DMS79 (cell line): Measurements from ENCODE around the gene ZNF865.

ENCODE experiments used
- DNase-seq: peaks from one replicate; lab custom pipeline; 2025; lab: John Stamatoyannopoulos, UW

Gene ZNF865

DNA sequence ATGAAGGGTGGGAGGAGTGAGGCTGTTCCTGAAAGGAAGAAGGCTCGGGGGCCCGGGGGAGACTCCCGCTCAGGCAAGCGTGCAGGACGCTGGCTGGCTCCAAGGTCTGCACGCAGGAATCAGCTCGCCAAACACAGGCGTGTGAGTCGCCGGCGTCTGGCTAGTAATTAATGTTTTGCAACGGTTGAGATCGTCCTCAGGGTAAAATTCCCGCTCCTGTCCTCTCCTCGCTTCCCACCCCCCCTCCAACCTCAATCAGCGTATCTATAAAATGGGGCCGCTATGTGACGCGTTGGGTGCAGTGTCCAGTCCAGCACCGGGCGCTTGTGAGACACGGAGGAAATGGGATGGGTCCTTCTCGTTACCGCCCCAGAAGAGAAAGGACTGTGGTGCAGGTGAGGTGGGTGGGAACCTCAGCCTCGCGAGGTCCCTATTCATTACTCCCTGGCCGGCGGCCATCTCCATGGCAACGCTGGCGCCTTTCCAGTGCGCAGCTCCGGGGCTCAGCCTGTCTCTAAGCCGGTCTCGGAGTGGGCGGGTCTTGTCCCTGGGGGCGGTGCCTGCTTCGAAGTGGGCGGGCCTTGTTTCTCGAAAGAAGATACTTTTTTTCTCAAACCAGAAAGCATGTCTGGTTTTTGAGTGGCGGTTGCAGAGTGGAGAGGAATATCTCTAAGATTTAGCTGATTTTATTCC, 18.3 kb upstream of the ZNF865 start:
- peak; percentile 89 for DNase-seq

DNA sequence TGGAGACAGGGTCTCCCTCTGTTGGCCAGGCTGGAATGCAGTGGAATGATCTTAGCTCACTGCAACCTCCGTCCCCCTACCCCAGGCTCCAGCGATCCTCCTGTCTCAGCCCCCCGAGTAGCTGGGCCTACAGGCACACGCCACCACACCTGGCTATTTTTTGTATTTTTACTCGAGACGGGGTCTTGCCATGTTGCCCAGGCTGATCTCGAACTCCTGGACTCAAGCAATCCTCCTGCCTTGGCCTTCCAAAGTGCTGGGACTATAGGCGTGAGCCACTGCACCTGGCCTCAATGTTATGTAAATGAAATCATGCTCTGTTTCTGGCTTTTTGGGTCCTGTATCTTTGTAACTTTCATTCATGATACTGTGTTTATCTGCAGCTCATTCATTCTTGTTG, 16.7 kb upstream of the ZNF865 start:
- no peak for DNase-seq

DNA sequence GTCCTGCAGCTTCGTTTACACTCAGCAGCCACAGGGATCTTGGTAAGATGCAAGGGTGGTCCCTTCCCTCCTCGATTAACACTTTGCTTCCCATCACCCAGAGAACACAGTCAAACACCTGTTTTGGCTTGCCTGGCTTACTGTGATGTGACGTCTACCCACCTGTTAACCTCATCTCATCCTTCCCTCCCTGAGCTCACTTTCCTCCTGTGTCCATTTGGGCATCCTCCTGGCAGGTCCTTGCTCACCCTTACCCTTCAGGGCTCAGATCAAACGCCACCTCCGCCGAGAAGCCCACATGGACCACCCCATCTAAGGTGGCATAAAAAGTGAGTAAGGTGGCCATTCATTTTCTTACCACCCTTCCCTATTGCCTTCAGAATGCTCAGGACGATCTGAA, 15.3 kb upstream of the ZNF865 start:
- no peak for DNase-seq

- no peak for DNase-seq
Measured at GRCh38 chr19:55590617-55591016, 14.8 kb upstream of the ZNF865 start.

DNA sequence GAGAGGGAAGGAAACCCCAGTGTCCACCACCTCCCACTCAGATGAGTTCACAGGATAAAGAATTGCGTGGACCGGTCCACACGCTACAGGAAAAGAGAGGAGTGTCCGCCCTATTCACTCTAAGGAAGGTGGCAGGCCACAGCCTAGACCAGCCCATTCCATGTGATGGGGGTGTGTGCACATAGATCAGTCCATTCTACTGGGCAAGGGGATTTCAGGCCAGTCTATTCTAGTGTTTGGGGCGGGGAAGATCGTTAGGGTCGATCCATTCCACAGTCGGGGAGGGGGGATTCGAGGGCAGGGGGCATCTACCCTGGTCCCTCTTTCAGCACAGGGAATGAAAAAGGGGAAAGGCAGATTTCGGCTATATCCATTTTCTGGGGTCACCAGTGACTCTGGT, 13.9 kb upstream of the ZNF865 start:
- no peak for DNase-seq

- DNase-seq = no peak
Measured at GRCh38 chr19:55592391-55593090, 12.9 kb upstream of the ZNF865 start.

- DNase-seq = no peak
Measured at GRCh38 chr19:55593096-55593772, 12.2 kb upstream of the ZNF865 start.

DNA sequence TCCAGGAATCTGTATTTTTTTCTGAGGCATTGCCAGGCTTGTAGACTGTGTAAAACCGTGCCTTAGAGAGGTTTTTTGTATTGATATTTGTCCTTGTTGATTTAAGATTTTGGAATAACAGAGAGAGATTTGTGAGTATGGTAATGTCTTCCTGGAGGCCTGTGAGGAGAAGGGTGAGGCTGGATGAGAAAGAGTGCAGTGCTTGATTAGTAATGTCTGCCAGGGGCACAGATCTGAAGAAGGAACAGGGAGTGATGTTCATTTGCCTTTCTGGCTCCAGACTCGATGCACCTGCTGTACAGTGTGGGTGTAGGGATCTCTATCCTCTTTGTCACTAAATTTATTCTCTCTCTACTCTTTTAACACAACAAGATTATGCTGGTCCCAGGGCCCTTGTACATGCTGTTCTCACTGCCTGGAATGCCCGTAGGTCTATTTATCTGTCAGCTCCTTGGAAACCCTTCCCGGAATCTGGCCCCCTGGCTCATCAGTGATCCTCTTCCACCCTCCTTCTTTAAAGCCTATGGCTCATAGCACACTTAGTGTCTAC, 10.4 kb upstream of the ZNF865 start:
- DNase-seq = no peak

DNA sequence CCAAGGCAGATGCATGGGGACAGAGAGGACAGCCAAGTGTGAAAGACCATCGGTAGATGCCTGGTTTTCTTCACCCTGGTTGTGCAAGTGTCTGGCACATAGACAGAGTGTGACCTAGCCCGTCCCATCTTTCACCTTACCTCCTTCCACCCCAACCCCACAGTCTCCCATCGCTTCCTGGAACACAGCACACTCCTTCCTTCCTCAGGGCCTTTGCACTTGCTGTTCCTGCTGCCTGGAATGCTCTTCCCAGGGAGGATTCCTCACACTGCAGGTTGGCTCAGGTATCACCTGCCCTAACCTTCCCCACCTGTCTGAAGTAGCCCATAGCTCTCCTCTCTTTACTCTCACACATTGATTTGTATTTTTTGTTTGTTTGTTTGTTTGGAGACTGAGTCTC, 9.1 kb upstream of the ZNF865 start:
- no peak for DNase-seq

- no peak for DNase-seq
Measured at GRCh38 chr19:55597501-55597921, 7.9 kb upstream of the ZNF865 start.

- DNase-seq = no peak
Measured at GRCh38 chr19:55598034-55598433, 7.4 kb upstream of the ZNF865 start.

DNA sequence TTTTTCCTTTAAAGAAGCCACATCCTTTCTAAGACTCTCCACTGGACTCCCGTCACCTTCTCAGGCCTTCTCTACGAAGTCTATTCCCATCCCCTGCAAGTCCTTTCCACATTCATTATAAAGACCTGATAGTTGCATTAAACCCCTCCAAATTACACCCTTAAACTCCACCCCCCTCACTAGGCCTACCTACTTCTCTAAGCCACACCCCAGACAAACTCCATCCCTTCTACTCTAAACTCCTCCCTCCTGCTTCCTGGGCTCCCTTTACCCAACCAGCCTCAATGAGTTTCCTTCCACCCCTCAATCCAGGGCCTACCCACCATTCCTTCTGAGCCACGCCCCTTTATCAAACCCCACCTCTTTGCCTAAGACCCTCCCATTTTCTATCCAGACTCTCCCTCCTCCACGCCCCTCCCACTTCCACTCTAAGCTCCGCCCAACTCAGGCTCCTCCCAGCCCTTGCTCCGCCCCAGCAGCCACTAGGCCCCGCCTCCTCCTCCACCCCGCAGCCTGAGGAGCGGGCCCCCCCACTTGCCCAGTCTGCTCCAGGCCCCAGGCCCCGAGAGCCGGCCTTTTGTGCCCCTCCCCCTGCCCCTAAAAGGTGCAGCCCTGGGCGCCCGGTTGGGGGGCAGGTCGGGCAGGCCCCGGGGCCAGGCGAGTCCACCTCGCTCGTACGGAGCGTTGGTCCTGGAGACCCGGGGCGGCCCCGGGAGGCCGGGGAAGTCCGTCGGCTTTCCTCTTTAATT, 6.6 kb upstream of the ZNF865 start:
- DNase-seq = peak; percentile 94

- peak; percentile 99 for DNase-seq
Measured at GRCh38 chr19:55599468-55599841, 6.0 kb upstream of the ZNF865 start, which contains the start of gene FIZ1. Gene FIZ1, minus strand, starts transcription at chr19:55599517. Its CDS starts 1,652 bp downstream, at chr19:55597865.

GRCh38 chr19:55599842-55600661, 5.4 kb upstream of the ZNF865 start, which contains the start of gene ZNF524:
Gene ZNF524, plus strand, starts transcription at chr19:55600288. Its CDS starts 1,825 bp downstream, at chr19:55602113.
- DNase-seq = peak; percentile 92

DNA sequence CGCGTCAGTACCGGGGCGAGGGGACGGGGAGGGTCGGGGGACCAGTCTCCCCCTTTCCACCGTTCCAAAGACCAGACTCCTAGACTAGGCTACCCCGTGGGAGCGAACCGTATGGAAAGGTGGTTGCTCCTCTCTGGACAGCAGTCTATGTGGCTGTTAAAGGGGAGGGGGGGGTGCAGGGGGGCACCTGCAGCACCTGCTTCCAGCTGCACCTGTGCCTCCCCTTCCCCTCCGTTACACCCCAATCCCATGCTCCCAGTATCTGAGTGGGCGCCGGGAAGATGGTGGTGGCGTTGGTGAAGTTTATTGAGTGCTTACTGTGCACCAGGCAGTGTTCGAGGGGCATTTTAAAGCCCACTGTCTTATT, 4.8 kb upstream of the ZNF865 start:
- no peak for DNase-seq

GRCh38 chr19:55601084-55601483, 4.4 kb upstream of the ZNF865 start:
- DNase-seq = no peak

DNA sequence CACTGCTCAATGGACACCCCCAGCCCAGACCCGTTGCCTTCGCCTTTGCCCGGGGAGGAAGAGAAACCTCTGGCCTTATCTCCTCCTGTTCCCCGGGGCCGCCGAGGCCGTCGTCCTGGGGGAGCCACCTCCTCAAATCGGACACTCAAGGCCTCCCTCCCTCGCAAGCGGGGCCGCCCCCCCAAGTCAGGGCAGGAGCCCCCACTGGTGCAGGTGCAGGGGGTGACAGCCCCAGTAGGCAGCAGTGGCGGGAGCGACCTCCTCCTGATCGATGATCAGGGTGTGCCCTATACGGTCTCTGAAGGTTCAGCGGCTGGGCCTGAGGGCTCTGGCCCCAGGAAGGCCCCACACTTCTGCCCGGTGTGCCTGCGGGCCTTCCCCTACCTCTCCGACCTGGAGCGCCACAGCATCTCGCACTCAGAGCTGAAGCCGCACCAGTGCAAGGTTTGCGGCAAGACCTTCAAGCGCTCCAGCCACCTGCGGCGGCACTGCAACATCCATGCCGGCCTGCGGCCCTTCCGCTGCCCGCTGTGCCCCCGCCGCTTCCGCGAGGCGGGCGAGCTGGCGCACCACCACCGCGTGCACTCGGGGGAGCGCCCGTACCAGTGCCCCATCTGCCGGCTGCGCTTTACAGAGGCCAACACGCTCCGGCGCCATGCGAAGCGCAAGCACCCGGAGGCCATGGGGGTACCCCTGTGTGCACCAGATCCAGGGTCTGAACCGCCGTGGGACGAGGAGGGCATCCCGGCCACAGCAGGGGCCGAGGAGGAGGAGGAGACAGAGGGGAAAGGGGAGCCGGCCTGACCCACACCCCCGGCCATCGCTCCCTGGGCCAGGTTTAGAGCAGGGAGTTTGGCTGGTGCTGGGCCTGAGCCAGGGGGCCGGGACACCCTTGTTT, 3.1 kb upstream of the ZNF865 start:
- no peak for DNase-seq

GRCh38 chr19:55603115-55603514, 2.3 kb upstream of the ZNF865 start:
- no peak for DNase-seq

- no peak for DNase-seq
Measured at GRCh38 chr19:55603581-55604292, 1.7 kb upstream of the ZNF865 start.
